NCI-H2107 treated with DMSO at 0.1 percent for 48 hours (cell line): ENCODE results near the gene LAMTOR4.
A peak's percentile ranks its signal among the peaks of the same experiment; 100 is the strongest.
"Not testable (repeated sequence)": the region's sequence is repeated elsewhere in the genome, so short reads cannot be mapped to it uniquely, and the experiment has no call there.

Experiments
- DNase-seq: peaks from one replicate; lab custom pipeline; 2025; ENCODE audit not compliant: unreplicated experiment; lab: John Stamatoyannopoulos, UW

Gene LAMTOR4

DNA sequence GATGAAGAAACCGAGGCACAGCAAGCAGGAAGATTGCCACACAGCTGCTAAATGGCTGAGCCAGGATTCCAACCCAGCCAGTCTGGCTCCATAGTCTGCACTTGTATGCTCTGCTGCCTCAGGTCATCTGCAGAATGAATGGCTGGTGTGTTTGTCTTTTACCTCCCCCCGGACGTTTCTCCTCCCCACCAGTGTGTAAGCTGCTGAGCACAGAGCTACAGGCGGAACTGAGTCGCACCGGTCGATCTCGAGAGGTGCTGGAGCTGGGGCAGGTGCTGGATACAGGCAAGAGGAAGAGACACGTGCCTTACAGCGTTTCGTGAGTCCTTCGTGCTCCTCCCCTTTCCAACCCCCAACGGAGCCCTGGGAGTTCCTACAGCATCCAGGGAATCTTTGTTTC is 26.7 kb upstream of the LAMTOR4 start:
- DNase-seq = peak; percentile 95

- DNase-seq = no peak
Measured at GRCh38 chr7:100122568-100122967, 26.1 kb upstream of the LAMTOR4 start.

GRCh38 chr7:100124301-100125230 is 24.2 kb upstream of the LAMTOR4 start:
- no peak for DNase-seq

GRCh38 chr7:100126239-100126930 is 22.3 kb upstream of the LAMTOR4 start:
- no peak for DNase-seq

DNA sequence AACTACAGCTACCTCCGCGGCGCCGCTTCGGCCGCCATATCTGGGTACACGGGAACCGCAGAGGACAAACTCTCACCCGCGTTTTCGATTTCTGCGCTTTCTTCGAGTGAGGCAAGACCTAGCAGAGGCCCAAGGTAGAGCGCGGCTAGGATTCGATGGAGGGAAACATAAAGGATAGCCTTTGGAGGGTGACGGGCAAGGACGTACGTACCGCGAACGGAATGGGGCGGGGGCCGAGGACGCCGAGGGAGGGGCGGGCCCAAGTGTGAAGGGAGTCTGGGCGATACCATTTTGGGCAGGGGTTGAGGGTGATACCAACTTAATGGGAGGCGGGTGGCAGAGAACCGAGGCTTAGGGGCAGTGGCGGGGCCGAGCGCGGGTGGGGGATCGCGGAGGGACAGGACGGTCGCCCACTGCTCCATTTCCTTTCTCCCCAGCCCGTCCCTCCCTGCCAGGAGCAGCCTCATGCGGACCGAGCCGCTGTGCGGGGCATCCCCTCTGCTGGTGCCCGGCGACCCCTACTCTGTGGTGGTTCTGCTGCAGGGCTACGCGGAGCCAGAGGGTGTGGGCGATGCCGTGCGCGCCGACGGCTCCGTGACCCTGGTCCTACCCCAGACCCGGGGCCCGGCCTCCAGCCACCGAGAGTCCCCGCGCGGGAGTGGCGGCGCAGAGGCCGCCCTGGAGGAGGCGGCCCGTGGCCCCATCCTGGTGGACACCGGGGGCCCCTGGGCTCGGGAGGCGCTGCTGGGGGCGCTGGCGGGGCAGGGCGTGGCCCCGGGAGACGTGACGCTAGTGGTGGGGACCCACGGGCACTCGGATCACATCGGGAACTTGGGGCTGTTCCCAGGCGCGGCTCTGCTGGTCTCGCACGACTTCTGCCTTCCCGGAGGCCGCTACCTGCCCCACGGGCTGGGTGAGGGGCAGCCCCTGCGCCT is 21.5 kb upstream of the LAMTOR4 start, which contains the start of gene MBLAC1:
TSS of gene MBLAC1 (plus strand) at position 37 of the 935 bp plus-strand sequence. CDS start at position 466, 429 bp downstream.
- peak; percentile 91 for DNase-seq

DNA sequence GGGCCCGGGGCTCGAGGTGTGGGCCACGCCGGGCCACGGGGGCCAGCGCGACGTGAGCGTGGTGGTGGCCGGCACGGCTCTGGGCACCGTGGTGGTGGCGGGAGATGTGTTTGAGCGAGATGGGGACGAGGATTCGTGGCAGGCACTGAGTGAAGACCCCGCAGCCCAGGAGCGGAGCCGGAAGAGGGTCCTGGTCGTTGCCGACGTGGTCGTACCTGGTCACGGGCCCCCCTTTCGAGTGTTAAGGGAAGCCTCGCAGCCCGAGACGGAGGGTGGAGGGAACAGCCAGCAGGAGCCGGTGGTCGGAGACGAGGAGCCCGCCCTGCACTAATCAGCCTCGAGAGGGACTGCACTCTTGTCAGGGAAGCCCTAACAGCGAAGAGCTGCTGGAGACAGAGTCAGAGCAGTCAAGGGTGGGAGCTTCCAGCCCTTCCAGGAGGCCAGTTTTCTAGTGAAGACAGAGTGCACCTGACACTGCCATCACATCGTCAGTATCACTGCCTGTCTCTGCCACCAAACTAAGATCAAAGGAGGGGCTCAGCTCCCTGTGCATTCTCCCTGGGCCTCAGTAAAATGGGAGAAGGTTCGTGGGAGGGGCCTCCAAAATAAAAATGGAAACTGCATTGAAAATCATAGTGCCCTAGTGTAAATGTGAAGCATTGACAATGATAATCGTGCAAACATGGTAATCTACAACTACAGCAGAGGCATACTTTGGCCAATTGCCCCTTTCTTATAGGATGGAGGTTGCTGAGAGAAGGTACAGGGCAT is 20.7 kb upstream of the LAMTOR4 start:
- no peak for DNase-seq

DNA sequence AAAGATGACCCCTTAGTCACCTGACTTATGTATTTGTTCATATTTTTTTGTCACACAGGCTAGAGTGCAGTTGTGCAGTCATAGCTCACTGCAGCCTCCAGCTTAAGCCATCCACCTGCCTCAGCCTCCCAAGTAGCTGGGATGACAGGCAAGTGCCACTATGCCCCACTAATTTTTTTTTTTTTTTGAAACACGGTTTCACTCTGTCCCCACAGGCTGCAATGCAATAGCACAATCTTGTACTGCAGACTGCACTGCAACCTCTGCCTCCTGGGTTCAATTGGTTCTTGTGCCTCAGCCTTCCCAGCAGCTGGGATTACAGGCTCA is 20.1 kb upstream of the LAMTOR4 start:
- DNase-seq = no peak

GRCh38 chr7:100130220-100130607 is 18.5 kb upstream of the LAMTOR4 start:
- DNase-seq = not testable (repeated sequence)

- DNase-seq = peak; percentile 66
Measured at GRCh38 chr7:100130608-100131453, 17.9 kb upstream of the LAMTOR4 start.

GRCh38 chr7:100132126-100132525 is 16.6 kb upstream of the LAMTOR4 start:
- DNase-seq = no peak

DNA sequence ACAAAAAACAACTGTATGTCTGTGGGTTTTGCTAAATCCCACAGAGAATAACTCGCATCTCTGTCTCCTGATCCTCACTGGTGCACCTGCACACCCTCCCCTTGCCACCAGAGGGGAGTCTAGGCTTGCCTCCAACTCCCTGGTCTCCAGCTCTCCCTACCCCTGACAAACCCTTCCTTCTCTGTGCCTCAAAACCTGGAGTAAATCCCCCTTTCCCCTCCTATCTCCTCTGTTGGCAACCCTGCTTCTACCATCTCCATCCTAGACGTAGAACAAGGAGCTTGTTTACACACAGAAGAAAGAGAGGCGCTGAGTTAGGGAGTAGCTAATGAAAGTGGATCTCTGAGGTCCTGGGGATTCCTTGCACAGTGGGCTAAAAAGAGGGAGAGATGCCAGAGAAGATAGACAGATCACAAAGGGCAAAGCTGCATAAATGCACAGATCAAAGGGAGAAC is 16.0 kb upstream of the LAMTOR4 start:
- DNase-seq = peak; percentile 77

DNA sequence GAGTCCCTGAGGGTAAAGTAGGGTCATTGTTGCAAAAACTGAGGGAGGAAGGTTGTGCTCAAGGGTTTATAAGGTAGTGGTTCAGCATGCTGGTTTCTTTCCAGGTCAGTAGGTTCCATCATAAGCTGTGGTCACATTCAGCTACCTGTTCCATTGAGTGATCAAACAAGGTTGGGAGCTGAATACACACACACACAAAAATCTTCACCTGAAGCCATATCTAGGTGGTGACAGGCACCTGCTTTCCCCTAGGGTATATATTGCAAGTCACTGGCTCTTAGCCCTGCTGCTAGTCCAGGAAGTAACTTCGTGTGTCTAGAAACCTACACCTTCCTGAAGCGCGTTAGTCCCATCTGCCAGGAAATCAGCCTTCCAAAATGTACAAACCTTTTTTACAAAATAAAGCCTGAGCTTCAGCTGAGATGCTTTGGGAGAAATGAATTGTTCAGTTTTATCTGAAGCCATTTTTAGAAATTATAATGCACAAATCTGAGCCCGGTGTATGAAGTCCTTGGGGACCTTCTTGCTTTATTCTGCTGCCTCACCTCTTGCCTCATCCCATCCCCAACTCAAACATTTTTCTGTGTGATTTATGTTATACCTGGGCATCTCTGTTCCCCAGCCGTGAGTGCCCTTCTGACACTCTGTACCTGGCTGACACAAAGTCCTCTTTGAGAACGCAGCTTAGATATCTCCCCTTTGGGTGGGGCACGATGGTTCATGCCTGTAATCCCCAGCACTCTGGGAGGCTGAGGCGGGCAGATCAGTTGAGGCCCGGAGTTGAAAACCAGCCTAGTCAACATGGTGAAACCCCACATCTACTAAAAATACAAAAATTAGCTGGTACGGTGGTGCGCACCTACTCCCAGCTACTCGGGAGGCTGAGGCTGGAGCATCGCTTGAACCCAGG is 10.6 kb upstream of the LAMTOR4 start:
- DNase-seq = peak; percentile 65

DNA sequence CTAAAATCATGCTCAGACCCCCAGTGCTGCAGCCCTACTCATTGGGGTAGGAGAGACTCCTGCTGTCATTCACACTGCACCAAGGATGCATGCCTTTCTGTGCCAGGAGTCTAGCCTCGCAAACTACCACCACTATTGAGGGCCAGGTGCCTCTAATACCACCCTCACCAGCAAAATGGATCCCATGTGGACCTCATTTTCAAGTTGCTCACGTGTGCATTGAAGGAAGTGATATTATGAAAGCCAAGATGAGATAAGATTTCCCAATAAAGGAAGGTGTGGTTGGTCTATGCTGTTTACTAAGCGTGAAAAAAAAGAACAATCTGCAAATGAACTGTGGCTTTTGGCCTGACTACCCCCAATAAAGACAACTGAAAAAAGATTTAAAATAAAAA is 7.2 kb upstream of the LAMTOR4 start:
- DNase-seq = no peak

- no peak for DNase-seq
Measured at GRCh38 chr7:100142461-100142860, 6.3 kb upstream of the LAMTOR4 start.

DNA sequence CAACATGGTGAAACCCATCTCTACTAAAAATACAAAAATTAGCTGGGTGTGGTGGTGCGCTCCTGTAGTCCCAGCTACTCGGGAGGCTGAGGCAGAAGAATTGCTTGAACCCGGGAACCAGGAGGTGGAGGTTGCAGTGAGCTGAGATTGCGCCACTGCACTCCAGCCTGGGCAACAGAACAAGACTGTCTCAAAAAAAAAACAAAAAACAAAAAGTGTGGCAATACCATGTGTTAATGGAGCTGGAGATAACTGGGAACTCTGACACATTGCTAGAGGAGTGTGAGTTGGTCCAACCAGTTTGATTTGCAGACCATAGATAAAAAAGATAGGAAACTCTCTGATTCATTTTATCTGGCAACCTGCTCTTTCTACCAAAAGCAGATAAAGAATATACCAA is 2.4 kb upstream of the LAMTOR4 start:
- not testable (repeated sequence) for DNase-seq

- no peak for DNase-seq
Measured at GRCh38 chr7:100147278-100147677, 1.4 kb upstream of the LAMTOR4 start.

- no peak for DNase-seq
Measured at GRCh38 chr7:100148225-100148558, 526 bp upstream of the LAMTOR4 start.

GRCh38 chr7:100152404-100152803 is 3.7 kb downstream of the LAMTOR4 start:
- no peak for DNase-seq
